ENCODE results near the gene HOXA9. TPM values are rescaled to one million over a fixed set of nuclear protein-coding genes. Genes with fewer than 3 reads are reported as not detected.

HOXA9 gene
- total and polyA plus RNA-seq, 3 donors from 2014 or later: 0.25 to 1.0 (median 0.39) TPM

DNA sequence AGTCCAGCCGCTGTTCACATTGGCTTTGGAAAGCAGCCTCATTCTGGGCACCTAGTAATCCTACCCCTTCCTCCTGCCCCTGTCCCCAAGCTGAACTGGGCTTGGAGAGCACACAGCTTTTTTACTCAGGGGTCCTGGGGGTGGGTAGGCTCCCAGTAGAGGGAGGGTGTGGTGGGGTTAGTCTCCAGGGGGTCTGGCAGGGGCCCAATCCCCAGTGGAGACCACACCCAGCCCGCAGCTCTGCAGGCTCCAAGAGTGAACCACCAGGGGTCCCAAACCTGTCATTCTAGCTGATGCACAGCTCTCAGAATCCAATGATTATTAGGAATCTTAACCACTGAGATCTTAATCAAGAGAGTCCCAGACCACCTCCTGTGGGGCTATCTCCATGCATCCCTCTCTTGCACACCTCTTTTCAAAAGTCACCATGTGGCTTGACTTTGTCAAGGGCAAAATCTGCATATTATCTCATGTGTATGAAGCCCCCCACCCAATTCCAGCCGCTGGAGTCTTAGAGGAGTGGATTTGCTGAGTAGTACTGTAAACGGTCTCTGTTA, 17.0 kb upstream of the HOXA9 start:
- peaks cover 8% of the 10 kb centered on the region for H3K27me3 ChIP-seq
- no peak overlapping the region for H3K4me3 ChIP-seq
- no peaks in the 10 kb centered on the region for H3K9me3 ChIP-seq
- intact Hi-C loops (cut with DNase I; ENCODE audit: low total_unique reads): no loop called here
- WGBS, 2 donors: 42 to 43% methylated on average over 3 to 4 of the region's 4 CpGs
- TF ChIP-seq CTCF (IDR thresholded peaks at IDR 0.05) (no peak), POLR2A (IDR thresholded peaks at IDR 0.05) (no peak)
- H3K27ac ChIP-seq: no peak overlapping the region
- no peak for DNase-seq
- H3K36me3 ChIP-seq (ENCODE audit: low read depth, missing control alignments): no peaks in the 10 kb centered on the region
- H3K4me1 ChIP-seq: peaks cover 7% of the 10 kb centered on the region

DNA sequence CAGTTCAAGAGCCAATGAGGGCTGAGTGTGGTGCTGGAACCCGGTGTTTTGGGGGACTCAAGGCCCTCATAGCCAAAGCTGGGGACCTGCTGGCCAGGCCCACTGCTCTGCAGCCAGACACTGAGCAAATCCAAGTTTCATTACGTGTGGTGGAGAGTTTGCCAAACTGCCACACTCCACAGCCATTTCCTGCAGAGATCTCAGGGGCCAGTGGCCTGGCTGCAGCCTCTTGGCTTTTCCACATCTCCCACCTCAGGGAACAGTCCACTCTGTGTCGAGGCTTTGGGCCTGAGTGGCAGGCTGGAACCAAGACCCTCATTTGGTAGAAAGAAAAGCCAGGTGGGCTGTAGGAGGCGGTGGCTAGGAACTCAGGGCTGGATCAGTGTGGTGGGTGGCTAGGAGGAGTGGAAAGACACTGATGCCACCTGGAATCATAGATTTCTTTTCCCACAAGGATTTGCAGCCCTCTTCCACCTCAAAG, 16.5 kb upstream of the HOXA9 start:
- DNase-seq: no peak
- Histone ChIP-seq H3K27me3 (peaks cover 8% of the 10 kb centered on the region), H3K27ac (no peak overlapping the region), H3K36me3 (ENCODE audit: low read depth, missing control alignments) (no peaks in the 10 kb centered on the region), H3K4me3 (no peak overlapping the region), H3K9me3 (no peaks in the 10 kb centered on the region), H3K4me1 (peaks cover 7% of the 10 kb centered on the region)
- TF ChIP-seq CTCF (IDR thresholded peaks at IDR 0.05) (no peak), POLR2A (IDR thresholded peaks at IDR 0.05) (no peak)
- intact Hi-C loops (cut with DNase I; ENCODE audit: low total_unique reads): no loop called here
- WGBS, 2 donors: 70 to 82% methylated on average over 4 of the region's 4 CpGs

- no peak overlapping the region for H3K27ac ChIP-seq
- intact Hi-C loops (cut with DNase I; ENCODE audit: low total_unique reads): no loop called here
- H3K4me1 ChIP-seq: peaks cover 7% of the 10 kb centered on the region
- DNase-seq: no peak
- peak overlapping the region in 1 of 2 donors; percentile 32 for H3K4me3 ChIP-seq
- H3K27me3 ChIP-seq: peaks cover 4% of the 10 kb centered on the region
- WGBS, 2 donors: 63 to 70% methylated on average over 12 of the region's 12 CpGs
- no peaks in the 10 kb centered on the region for H3K36me3 ChIP-seq (ENCODE audit: low read depth, missing control alignments)
- no peaks in the 10 kb centered on the region for H3K9me3 ChIP-seq
- no peak for TF ChIP-seq CTCF (IDR thresholded peaks at IDR 0.05)
Observed at GRCh38 chr7:27180431-27181420, 15.4 kb upstream of the HOXA9 start.

DNA sequence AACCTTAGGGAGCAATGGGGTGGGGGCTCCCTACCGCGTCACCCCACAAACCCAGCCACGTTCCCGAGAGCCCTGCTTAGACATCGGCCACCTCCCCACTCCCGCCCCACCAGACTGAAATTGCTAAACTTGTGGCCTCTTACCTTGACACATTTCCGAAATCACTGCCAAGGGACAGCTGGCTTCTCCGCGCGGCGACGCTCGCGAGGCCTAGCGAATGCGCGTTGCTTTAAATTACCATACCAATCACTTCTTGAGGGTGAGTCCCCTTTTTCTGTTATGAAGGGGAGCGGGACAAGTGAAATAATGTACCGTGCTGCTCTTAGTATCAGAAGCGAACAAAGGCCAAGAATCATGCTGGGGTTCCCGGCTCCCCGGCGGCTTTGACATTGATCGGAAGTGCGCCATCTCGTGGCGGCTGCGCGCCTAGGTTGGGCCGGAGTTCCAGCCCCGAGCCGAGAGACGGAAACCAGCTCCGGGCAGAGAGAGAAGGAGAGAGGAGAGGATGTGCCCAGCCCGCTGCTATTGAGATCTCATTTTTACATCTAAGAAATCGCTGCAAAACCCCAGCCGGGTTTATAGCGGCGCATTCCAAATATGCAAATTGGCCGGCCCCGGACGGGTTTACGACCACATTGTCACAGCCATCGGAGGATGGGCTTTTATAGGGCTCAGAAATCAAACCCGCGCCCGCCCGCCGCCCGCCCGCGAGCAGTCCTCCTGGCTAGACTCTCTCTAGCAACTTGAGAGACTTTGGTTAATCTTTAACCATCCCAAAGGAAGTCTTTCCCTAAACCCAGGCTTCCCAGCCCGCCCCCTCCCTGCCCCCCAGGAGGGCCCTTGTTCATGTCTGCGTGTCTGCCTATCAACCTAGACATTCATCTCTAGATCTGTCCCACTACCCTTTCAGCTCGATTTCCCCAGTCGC, 14.4 kb upstream of the HOXA9 start:
- 9 to 11% methylated on average over 56 of the region's 56 CpGs for WGBS, 2 donors
- peak overlapping the region; percentile 9 to 32 for H3K4me3 ChIP-seq
- no peaks in the 10 kb centered on the region for H3K9me3 ChIP-seq
- H3K36me3 ChIP-seq (ENCODE audit: low read depth, missing control alignments): no peaks in the 10 kb centered on the region
- intact Hi-C loops (cut with DNase I; ENCODE audit: low total_unique reads): no loop called here
- peaks cover 7% of the 10 kb centered on the region for H3K4me1 ChIP-seq
- peak; percentile 78 for DNase-seq
- H3K27ac ChIP-seq: no peak overlapping the region
- TF ChIP-seq CTCF (IDR thresholded peaks at IDR 0.05) (peak; percentile 46 to 76 (median 56)), POLR2A (IDR thresholded peaks at IDR 0.05) (no peak)
- no peaks in the 10 kb centered on the region for H3K27me3 ChIP-seq

Measured in testis (tissue), 3 donors.